H9 (cell line): Measurements from ENCODE around the gene SLIT1. TPM values are rescaled to one million over a fixed set of nuclear protein-coding genes. Genes with fewer than 3 reads are reported as not detected.

ENCODE experiments used
- DNase-seq: peaks from one replicate; pipeline ENCODE4 v3.0.0-alpha.2; 2017
- H2AFZ ChIP-seq: one replicate; pipeline ENCODE4 v1.6.1; 2013; ENCODE audit warnings: mild to moderate bottlenecking, low read length, control low read depth, moderate library complexity
- H2AK5ac ChIP-seq: 2 replicates; pipeline ENCODE4 v1.6.1; 2013; ENCODE audit warnings: low read length, control low read depth, mixed read lengths; ENCODE audit not compliant: insufficient read length
- H2BK120ac ChIP-seq: one replicate; pipeline ENCODE4 v1.6.1; 2013; ENCODE audit warnings: low read depth, mild to moderate bottlenecking, low read length, control low read depth, inconsistent platforms; ENCODE audit not compliant: poor library complexity, severe bottlenecking
- H2BK12ac ChIP-seq: 2 replicates; pipeline ENCODE4 v1.6.1; 2013; ENCODE audit warnings: low read length, control low read depth, mixed read lengths, low read depth; ENCODE audit not compliant: insufficient read length
- H2BK15ac ChIP-seq: 2 replicates; pipeline ENCODE4 v1.6.1; 2013; ENCODE audit warnings: low read depth, low read length, control low read depth
- H2BK20ac ChIP-seq: one replicate; pipeline ENCODE4 v1.6.1; 2013; ENCODE audit warnings: low read depth, mild to moderate bottlenecking, low read length, control low read depth, inconsistent platforms; ENCODE audit not compliant: poor library complexity, severe bottlenecking
- H2BK5ac ChIP-seq: 2 replicates; pipeline ENCODE4 v1.6.1; 2013; ENCODE audit warnings: low read length, control low read depth, mixed read lengths; ENCODE audit not compliant: insufficient read length
- H3K14ac ChIP-seq: 2 replicates; pipeline ENCODE4 v1.6.1; 2013; ENCODE audit warnings: low read length, control low read depth; ENCODE audit not compliant: insufficient read depth
- H3K18ac ChIP-seq: 2 replicates; pipeline ENCODE4 v1.6.1; 2013; ENCODE audit warnings: low read depth, mild to moderate bottlenecking, mixed read lengths, low read length, control low read depth; ENCODE audit not compliant: insufficient read length
- H3K23ac ChIP-seq: 2 replicates; pipeline ENCODE4 v1.6.1; 2013; ENCODE audit warnings: low read length, control low read depth, mixed read lengths, low read depth; ENCODE audit not compliant: insufficient read length
- H3K23me2 ChIP-seq: 2 replicates; pipeline ENCODE4 v1.6.1; 2013; ENCODE audit warnings: low read depth, mild to moderate bottlenecking, mixed read lengths, low read length, control low read depth; ENCODE audit not compliant: insufficient read length, poor library complexity, severe bottlenecking
- H3K27ac ChIP-seq: 2 replicates; pipeline ENCODE4 v1.5.1; 2013; ENCODE audit warnings: low read length, control low read depth, mixed read lengths, low read depth; ENCODE audit not compliant: insufficient read length
- H3K27me3 ChIP-seq: 2 replicates; pipeline ENCODE4 v1.6.1; 2013; ENCODE audit warnings: low read length, control low read depth, inconsistent platforms; ENCODE audit not compliant: insufficient read depth
- H3K4ac ChIP-seq: 2 replicates; pipeline ENCODE4 v1.6.1; 2013; ENCODE audit warnings: low read depth, mild to moderate bottlenecking, control low read depth, inconsistent platforms, low read length, moderate library complexity
- H3K4me1 ChIP-seq: 2 replicates; pipeline ENCODE4 v1.6.1; 2013; ENCODE audit warnings: low read length, control low read depth, inconsistent platforms; ENCODE audit not compliant: insufficient read depth
- H3K4me2 ChIP-seq: 2 replicates; pipeline ENCODE4 v1.6.1; 2013; ENCODE audit warnings: low read length, control low read depth, mixed read lengths; ENCODE audit not compliant: insufficient read length, insufficient read depth
- H3K56ac ChIP-seq: 2 replicates; pipeline ENCODE4 v1.6.1; 2013; ENCODE audit warnings: low read depth, mild to moderate bottlenecking, mixed read lengths, low read length, control low read depth; ENCODE audit not compliant: insufficient read length
- H3K79me1 ChIP-seq: 2 replicates; pipeline ENCODE4 v1.6.1; 2013; ENCODE audit warnings: low read depth, mild to moderate bottlenecking, moderate library complexity, low read length, control low read depth, inconsistent platforms; ENCODE audit not compliant: insufficient read depth, poor library complexity, severe bottlenecking
- H3K79me2 ChIP-seq: 2 replicates; pipeline ENCODE4 v1.6.1; 2013; ENCODE audit warnings: low read length, control low read depth, inconsistent platforms; ENCODE audit not compliant: insufficient read depth
- H3K9ac ChIP-seq: 2 replicates; pipeline ENCODE4 v1.6.1; 2013; ENCODE audit warnings: low read length, control low read depth, mixed read lengths; ENCODE audit not compliant: insufficient read length; ENCODE audit errors: extremely low read depth
- H3K9me3 ChIP-seq: one replicate; pipeline ENCODE4 v1.6.1; 2013; ENCODE audit warnings: low read depth, low read length, inconsistent platforms; ENCODE audit not compliant: control insufficient read depth
- H3T11ph ChIP-seq: one replicate; pipeline ENCODE4 v1.6.1; 2013; ENCODE audit warnings: mild to moderate bottlenecking, low read length, control low read depth, inconsistent platforms
- H4K20me1 ChIP-seq: one replicate; pipeline ENCODE4 v1.6.1; 2013; ENCODE audit not compliant: control insufficient read depth, insufficient read length, insufficient read depth
- H4K5ac ChIP-seq: 2 replicates; pipeline ENCODE4 v1.6.1; 2013; ENCODE audit warnings: low read depth, mild to moderate bottlenecking, mixed read lengths, low read length, control low read depth; ENCODE audit not compliant: insufficient read length
- H4K8ac ChIP-seq: replicated peaks from 2 replicates; pipeline ENCODE4 v1.6.1; 2013; ENCODE audit warnings: low read length, control low read depth, mixed read lengths, low read depth; ENCODE audit not compliant: insufficient read length
- H4K91ac ChIP-seq: 2 replicates; pipeline ENCODE4 v1.6.1; 2013; ENCODE audit warnings: low read depth, mild to moderate bottlenecking, moderate library complexity, mixed read lengths, low read length, control low read depth; ENCODE audit not compliant: insufficient read length
- H3K27ac Mint-ChIP-seq, 3 experiments: 2 replicates in 2 of 3; 3 replicates in 1 of 3; pipeline ENCODE4 v1.8.0; 2020 to 2021; ENCODE audit warnings: mixed read lengths in 3 of 3, mild to moderate bottlenecking in 1 of 3, moderate library complexity in 1 of 3
- H3K27me3 Mint-ChIP-seq: 2 replicates; pipeline ENCODE4 v1.8.0; 2021; ENCODE audit warnings: low read depth, mild to moderate bottlenecking, moderate library complexity, mixed read lengths
- H3K36me3 Mint-ChIP-seq, 3 experiments: 2 replicates in 2 of 3; 3 replicates in 1 of 3; pipeline ENCODE4 v1.8.0; 2020 to 2021; ENCODE audit warnings: low read depth in 3 of 3, mixed read lengths in 3 of 3; ENCODE audit not compliant: insufficient read depth in 1 of 3
- H3K4me1 Mint-ChIP-seq, 2 experiments: 2 replicates each; pipeline ENCODE4 v1.8.0; 2020; ENCODE audit warnings: mixed read lengths in 2 of 2
- H3K4me3 Mint-ChIP-seq, 2 experiments: 2 replicates in 1 of 2; 3 replicates in 1 of 2; pipeline ENCODE4 v1.8.0; 2020 to 2021; ENCODE audit warnings: mild to moderate bottlenecking in 2 of 2, mixed read lengths in 2 of 2, moderate library complexity in 1 of 2
- H3K9me3 Mint-ChIP-seq, 2 experiments: 2 replicates in 1 of 2; 3 replicates in 1 of 2; pipeline ENCODE4 v1.8.0; 2020; ENCODE audit warnings: mild to moderate bottlenecking in 2 of 2, mixed read lengths in 2 of 2, moderate library complexity in 1 of 2
- CTCF ChIP-seq: fragments of 200-600 bp; sonication (generic); conservative IDR thresholded peaks from 3 replicates; pipeline ENCODE4 v1.8.0; 2021; ENCODE audit warnings: antibody characterized with exemption, mild to moderate bottlenecking
- WGBS: extraction: QIAGEN DNeasy Blood & Tissue Kit; methylation state at CpG from one replicate; pipeline ENCODE4 v1.1.7; 2013; ENCODE audit warnings: missing lambda C conversion rate, low lambda C conversion rate, mixed read lengths; ENCODE audit not compliant: insufficient read length; ENCODE audit errors: extremely low coverage; 5-methylcytosine and 5-hydroxymethylcytosine counted together
- total RNA-seq: library from RNA; stranded (reverse); gene quantifications from 2 replicates; pipeline ENCODE4 v1.2.1, GENCODE V29; 2021

The SLIT1 gene
- total RNA-seq, 1 experiment from 2014 or later: 0.57 TPM

DNA sequence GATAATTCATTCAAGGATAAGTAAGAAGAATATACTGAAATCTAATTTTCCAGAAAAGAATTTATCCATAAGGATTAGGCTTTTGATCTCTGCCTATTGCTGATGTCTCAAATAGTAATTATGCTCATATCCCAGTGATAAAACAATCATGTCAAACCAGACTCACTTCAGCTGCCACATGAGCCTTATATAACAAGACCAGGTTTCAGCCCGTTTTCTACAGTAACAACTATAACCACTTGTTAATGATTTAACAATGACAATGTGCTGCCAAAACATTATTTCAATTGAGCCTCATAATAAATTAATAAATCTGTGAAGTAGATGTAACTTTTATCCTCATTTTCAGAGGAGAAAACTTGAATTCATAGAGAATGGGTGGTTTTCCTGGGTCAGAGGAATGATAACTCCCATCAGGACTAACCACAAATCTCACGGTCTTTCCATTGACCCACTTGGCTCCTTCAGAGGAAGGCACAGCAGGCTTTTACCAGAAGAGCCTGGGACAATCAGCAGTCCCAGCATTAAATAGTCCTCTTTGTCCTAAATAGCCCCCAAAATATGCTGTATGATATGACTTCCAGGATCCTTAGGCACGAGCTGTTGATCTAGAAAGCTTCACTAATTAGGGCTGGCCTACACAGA, 42.5 kb upstream of the SLIT1 start:
- TF ChIP-seq CTCF: no peak
- H3K4me1 Mint-ChIP-seq: peaks cover 0 to 2% of the 10 kb centered on the region in 2 experiments; a peak in 2 of 4 replicates
- H3K27ac ChIP-seq: no peak overlapping the region
- no peak overlapping the region for H2BK20ac ChIP-seq
- H2BK120ac ChIP-seq: no peak overlapping the region
- no peaks in the 10 kb centered on the region for H3K27me3 Mint-ChIP-seq
- H2BK12ac ChIP-seq: no peak overlapping the region
- H2BK15ac ChIP-seq: no peak overlapping the region
- no peak overlapping the region for H4K91ac ChIP-seq
- H2BK5ac ChIP-seq: no peak overlapping the region
- no peaks in the 10 kb centered on the region for H3K9me3 ChIP-seq
- no peak for DNase-seq
- no peak overlapping the region for H3K27ac Mint-ChIP-seq
- no peak overlapping the region for H3K4me2 ChIP-seq
- no peaks in the 10 kb centered on the region for H3K79me2 ChIP-seq
- H3K79me1 ChIP-seq: no peaks in the 10 kb centered on the region
- H2AK5ac ChIP-seq: no peak overlapping the region
- no peaks in the 10 kb centered on the region for H3K9me3 Mint-ChIP-seq
- H4K20me1 ChIP-seq: no peaks in the 10 kb centered on the region
- H3K23me2 ChIP-seq: no peaks in the 10 kb centered on the region
- no peak overlapping the region for H3K18ac ChIP-seq
- no peak overlapping the region for H3T11ph ChIP-seq
- H3K4me1 ChIP-seq: no peaks in the 10 kb centered on the region
- H2AFZ ChIP-seq: no peak overlapping the region
- no CpG with 5 or more reads among the region's 3 CpGs for WGBS
- no peak overlapping the region for H3K14ac ChIP-seq
- H3K4ac ChIP-seq: no peak overlapping the region
- no peak overlapping the region for H3K4me3 Mint-ChIP-seq
- no peak overlapping the region for H3K56ac ChIP-seq
- no peak overlapping the region for H3K23ac ChIP-seq
- H3K9ac ChIP-seq: no peak overlapping the region
- peaks cover 2 to 44% (median 34%) of the 10 kb centered on the region in 3 experiments; a peak in 6 of 7 replicates for H3K36me3 Mint-ChIP-seq
- H4K8ac ChIP-seq: no peak overlapping the region
- H3K27me3 ChIP-seq: no peaks in the 10 kb centered on the region
- H4K5ac ChIP-seq: no peak overlapping the region
